Activated naive CD4-positive, alpha-beta T cell (primary cell): ENCODE results near the gene TIMP3.

Experiments used
- DNase-seq, 4 experiments: peaks; one replicate each; lab custom pipeline; 2025; lab: John Stamatoyannopoulos, UW

The TIMP3 gene

GRCh38 chr22:32882774-32883530 is 81.4 kb downstream of the TIMP3 start:
- no peak for DNase-seq

GRCh38 chr22:32887324-32887980 is 85.9 kb downstream of the TIMP3 start:
- no peak for DNase-seq

- DNase-seq, result no peak
Measured at GRCh38 chr22:32888976-32889375, 87.5 kb downstream of the TIMP3 start.

- DNase-seq, result no peak
Measured at GRCh38 chr22:32896891-32897290, 95.4 kb downstream of the TIMP3 start.

GRCh38 chr22:32897400-32897799 is 95.9 kb downstream of the TIMP3 start:
- no peak for DNase-seq

- DNase-seq, result no peak
Measured at GRCh38 chr22:32900886-32901635, 99.6 kb downstream of the TIMP3 start.

- no peak for DNase-seq
Measured at GRCh38 chr22:32901925-32902324, 100.4 kb downstream of the TIMP3 start.

GRCh38 chr22:32903507-32903906 is 102.0 kb downstream of the TIMP3 start:
- DNase-seq, result no peak

GRCh38 chr22:32904044-32904443 is 102.5 kb downstream of the TIMP3 start:
- no peak for DNase-seq

- DNase-seq, result no peak
Measured at GRCh38 chr22:32905400-32905799, 103.9 kb downstream of the TIMP3 start.

- DNase-seq, result no peak
Measured at GRCh38 chr22:32909581-32910428, 108.3 kb downstream of the TIMP3 start.

- DNase-seq, result no peak
Measured at GRCh38 chr22:32910429-32910772, 108.9 kb downstream of the TIMP3 start.

GRCh38 chr22:32911503-32911902 is 110.0 kb downstream of the TIMP3 start:
- DNase-seq, result no peak
